SK-MEL-5 (cell line): ENCODE results near the gene PEX10. TPM values are rescaled to one million over a fixed set of nuclear protein-coding genes. Genes with fewer than 3 reads are reported as not detected.

Experiments
- DNase-seq: peaks from one replicate; pipeline ENCODE4 v3.0.0-alpha.2; 2016; ENCODE audit warnings: low read depth, low spot score
- in situ Hi-C: cut with HindIII; loops from 2 replicates; pipeline ENCODE4 v1.10.0; 2016; ENCODE audit warnings: low sequenced_read_pairs, high pct_unique_total_duplicates, low pct_unique_long_range_greater_than_20kb
- total RNA-seq: library from RNA; depleted of rRNA; stranded (reverse); fragments of >200 nt; shearing (Covaris generic); gene quantifications from 2 replicates; pipeline ENCODE4 v1.2.3, GENCODE V29; 2014

Gene PEX10
- total RNA-seq, 1 experiment from 2014 or later: 53.7 TPM

GRCh38 chr1:2373551-2374251, 38.7 kb downstream of the PEX10 start:
- in situ Hi-C loops: no loop called here
- no peak for DNase-seq

- in situ Hi-C loops: no loop called here
- no peak for DNase-seq
These were observed 39.5 kb downstream of the PEX10 start for GRCh38 chr1:2372551-2373490.

- in situ Hi-C loops: no loop called here
- DNase-seq: peak; percentile 22
These were observed 44.2 kb downstream of the PEX10 start for GRCh38 chr1:2368053-2368744.

- in situ Hi-C loops: no loop called here
- DNase-seq: no peak
These were observed 48.4 kb downstream of the PEX10 start for GRCh38 chr1:2363847-2364513.

- DNase-seq: no peak
- in situ Hi-C loops: no loop called here
These were observed 51.6 kb downstream of the PEX10 start for GRCh38 chr1:2360588-2361364.

GRCh38 chr1:2358651-2359640, 53.4 kb downstream of the PEX10 start:
- DNase-seq: no peak
- in situ Hi-C loops: no loop called here

- no peak for DNase-seq
- in situ Hi-C loops: no loop called here
These were observed 54.3 kb downstream of the PEX10 start for GRCh38 chr1:2358072-2358471.

GRCh38 chr1:2356911-2357845, 55.2 kb downstream of the PEX10 start:
- DNase-seq: no peak
- in situ Hi-C loops: no loop called here

- in situ Hi-C loops: no loop called here
- DNase-seq: no peak
These were observed 56.0 kb downstream of the PEX10 start for GRCh38 chr1:2356401-2356800.

- in situ Hi-C loops: no loop called here
- DNase-seq: no peak
These were observed 56.7 kb downstream of the PEX10 start for GRCh38 chr1:2355373-2356261.

GRCh38 chr1:2354511-2355372, 57.6 kb downstream of the PEX10 start:
- in situ Hi-C loops: no loop called here
- no peak for DNase-seq
